ENCODE data around the gene DDX11. TPM values are rescaled to one million over a fixed set of nuclear protein-coding genes. Genes with fewer than 3 reads are reported as not detected.
"Not testable (repeated sequence)": the region's sequence is repeated elsewhere in the genome, so short reads cannot be mapped to it uniquely, and the experiment has no call there.

DDX11 gene
- total RNA-seq, 2 experiments from 2014 or later: 97.0 to 125 TPM

DNA sequence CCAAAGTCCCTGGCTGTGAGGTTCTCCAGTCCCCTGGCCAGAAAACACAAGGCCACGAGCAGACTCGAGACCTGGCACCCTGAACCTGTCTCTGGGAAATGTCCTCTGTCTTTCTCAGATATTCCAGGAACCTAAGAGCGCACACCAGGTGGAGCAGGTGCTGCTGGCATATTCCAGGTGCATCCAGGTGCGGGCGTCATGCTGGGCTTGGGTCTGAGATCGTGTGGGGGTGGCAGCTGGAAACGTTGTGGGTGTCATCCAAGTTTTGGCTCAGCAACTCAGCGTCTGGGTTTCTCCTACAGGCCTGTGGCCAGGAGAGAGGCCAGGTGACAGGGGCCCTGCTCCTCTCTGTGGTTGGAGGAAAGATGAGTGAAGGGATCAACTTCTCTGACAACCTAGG lies 28.5 kb downstream of the DDX11 start:
- H3K4me1 Mint-ChIP-seq; intact Hi-C loops (cut with DNase I, micrococcal nuclease); ATAC-seq; H3K4me3 Mint-ChIP-seq; POLR2A ChIA-PET; DNase-seq; H3K27ac Mint-ChIP-seq; H3K9me3 Mint-ChIP-seq (ENCODE audit: low read depth); H3K27me3 Mint-ChIP-seq; CTCF ChIA-PET: not testable (repeated sequence)
- peaks cover 29% of the 10 kb centered on the region for H3K36me3 Mint-ChIP-seq (ENCODE audit: low read depth)

DNA sequence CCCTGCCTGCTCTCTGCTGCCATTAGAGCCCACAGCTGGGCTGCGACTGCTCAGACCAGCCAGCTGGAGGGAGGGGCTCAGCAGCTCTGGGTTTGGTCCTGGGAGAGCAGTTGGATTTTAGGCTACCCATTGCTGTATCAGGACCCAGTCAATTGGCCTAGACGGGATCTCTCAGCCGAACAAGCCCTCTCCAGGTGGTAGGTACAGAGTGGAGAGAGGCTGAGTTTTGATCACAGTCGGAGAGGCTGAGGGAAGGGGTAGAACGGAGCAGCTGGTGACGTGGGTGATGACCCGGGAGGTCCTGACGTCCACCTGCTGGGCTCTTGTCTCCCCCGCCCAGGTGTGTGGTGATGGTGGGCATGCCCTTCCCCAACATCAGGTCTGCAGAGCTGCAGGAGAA lies 28.9 kb downstream of the DDX11 start:
- DNase-seq; POLR2A ChIA-PET; H3K4me1 Mint-ChIP-seq; H3K4me3 Mint-ChIP-seq; H3K27me3 Mint-ChIP-seq; intact Hi-C loops (cut with DNase I, micrococcal nuclease); H3K27ac Mint-ChIP-seq; H3K9me3 Mint-ChIP-seq (ENCODE audit: low read depth); ATAC-seq; CTCF ChIA-PET: not testable (repeated sequence)
- peaks cover 28% of the 10 kb centered on the region for H3K36me3 Mint-ChIP-seq (ENCODE audit: low read depth)

DNA sequence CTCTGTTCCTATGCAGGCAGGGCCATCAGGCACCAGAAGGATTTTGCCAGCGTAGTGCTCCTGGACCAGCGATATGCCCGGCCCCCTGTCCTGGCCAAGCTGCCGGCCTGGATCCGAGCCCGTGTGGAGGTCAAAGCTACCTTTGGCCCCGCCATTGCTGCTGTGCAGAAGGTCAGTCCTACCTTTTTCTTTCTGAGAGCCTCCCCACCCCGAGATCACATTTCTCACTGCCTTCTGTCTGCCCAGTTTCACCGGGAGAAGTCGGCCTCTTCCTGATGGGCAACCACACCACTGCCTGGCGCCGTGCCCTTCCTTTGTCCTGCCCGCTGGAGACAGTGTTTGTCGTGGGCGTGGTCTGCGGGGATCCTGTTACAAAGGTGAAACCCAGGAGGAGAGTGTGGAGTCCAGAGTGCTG lies 29.9 kb downstream of the DDX11 start:
- H3K4me3 Mint-ChIP-seq; H3K4me1 Mint-ChIP-seq; H3K27ac Mint-ChIP-seq; ATAC-seq; H3K27me3 Mint-ChIP-seq; H3K9me3 Mint-ChIP-seq (ENCODE audit: low read depth); DNase-seq; CTCF ChIA-PET; POLR2A ChIA-PET; intact Hi-C loops (cut with DNase I, micrococcal nuclease): not testable (repeated sequence)
- peaks cover 28% of the 10 kb centered on the region for H3K36me3 Mint-ChIP-seq (ENCODE audit: low read depth)

DNA sequence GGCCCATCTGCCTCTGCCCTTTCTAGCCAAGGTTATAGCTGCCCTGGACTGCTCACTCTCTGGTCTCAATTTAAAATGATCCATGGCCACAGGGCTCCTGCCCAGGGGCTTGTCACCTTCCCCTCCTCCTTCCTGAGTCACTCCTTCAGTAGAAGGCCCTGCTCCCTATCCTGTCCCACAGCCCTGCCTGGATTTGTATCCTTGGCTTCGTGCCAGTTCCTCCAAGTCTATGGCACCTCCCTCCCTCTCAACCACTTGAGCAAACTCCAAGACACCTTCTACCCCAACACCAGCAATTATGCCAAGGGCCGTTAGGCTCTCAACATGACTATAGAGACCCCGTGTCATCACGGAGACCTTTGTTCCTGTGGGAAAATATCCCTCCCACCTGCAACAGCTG lies 30.6 kb downstream of the DDX11 start:
- H3K4me3 Mint-ChIP-seq; H3K9me3 Mint-ChIP-seq (ENCODE audit: low read depth); H3K27ac Mint-ChIP-seq; CTCF ChIA-PET; ATAC-seq; H3K4me1 Mint-ChIP-seq; DNase-seq; POLR2A ChIA-PET; H3K27me3 Mint-ChIP-seq; intact Hi-C loops (cut with DNase I, micrococcal nuclease): not testable (repeated sequence)
- H3K36me3 Mint-ChIP-seq (ENCODE audit: low read depth): peaks cover 25% of the 10 kb centered on the region

DNA sequence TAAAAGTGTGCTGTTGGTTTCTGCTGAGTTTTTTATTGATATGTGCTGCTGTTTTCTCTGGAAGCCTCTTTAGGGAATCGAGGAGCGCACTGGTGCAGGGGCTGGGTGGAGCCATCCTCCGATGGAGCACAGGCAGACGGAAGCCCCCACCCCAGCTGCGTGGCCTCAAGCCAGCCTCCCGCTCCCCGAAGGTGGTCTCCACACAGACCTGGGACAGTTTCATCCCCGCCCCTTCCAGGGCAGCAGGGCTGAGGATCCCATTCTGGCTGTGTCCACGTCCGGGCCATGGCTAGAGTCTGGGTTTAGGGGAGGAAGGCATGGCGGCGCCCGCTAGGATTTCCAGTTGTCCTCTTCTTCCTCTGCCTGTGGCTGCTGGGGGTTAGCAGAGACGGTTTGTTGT lies 31.1 kb downstream of the DDX11 start:
- H3K9me3 Mint-ChIP-seq (ENCODE audit: low read depth); H3K27ac Mint-ChIP-seq; DNase-seq; intact Hi-C loops (cut with DNase I, micrococcal nuclease); H3K4me3 Mint-ChIP-seq; POLR2A ChIA-PET; H3K27me3 Mint-ChIP-seq; H3K4me1 Mint-ChIP-seq; ATAC-seq; CTCF ChIA-PET: not testable (repeated sequence)
- H3K36me3 Mint-ChIP-seq (ENCODE audit: low read depth): peaks cover 24% of the 10 kb centered on the region

DNA sequence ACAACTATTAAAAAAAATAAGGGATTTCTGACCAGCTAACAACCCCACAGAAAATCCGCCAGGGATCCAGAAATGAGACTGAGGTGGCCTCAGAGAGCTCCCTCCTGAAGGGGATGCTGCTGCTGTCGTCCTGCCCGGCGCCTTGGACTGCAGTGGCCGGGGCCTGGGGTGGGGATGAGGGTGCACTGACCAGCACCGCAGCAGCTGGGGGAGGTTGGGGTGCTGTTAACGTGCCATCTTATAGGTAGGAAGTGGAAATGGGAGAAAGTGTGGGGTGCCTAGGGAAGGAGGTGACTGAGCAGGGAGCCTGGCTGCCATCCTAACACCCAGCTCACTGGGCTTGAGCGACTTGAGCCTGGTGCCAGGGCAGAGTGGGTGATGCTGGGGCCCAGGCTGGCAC lies 32.0 kb downstream of the DDX11 start:
- no peaks in the 10 kb centered on the region for H3K9me3 Mint-ChIP-seq (ENCODE audit: low read depth)
- H3K4me3 Mint-ChIP-seq: no peak overlapping the region
- no peaks in the 10 kb centered on the region for H3K4me1 Mint-ChIP-seq
- H3K36me3 Mint-ChIP-seq (ENCODE audit: low read depth): peaks cover 19% of the 10 kb centered on the region
- DNase-seq (no peak), ATAC-seq (no peak)
- peaks cover 2% of the 10 kb centered on the region for H3K27me3 Mint-ChIP-seq
- ChIA-PET POLR2A (interaction anchor here (0.6 kb wide), 1 partner anchor 853 kb away, joined by 3 read pairs; no protein-coding TSS in a partner anchor), CTCF (no interaction called here)
- intact Hi-C loops (cut with DNase I, micrococcal nuclease): no loop called here
- H3K27ac Mint-ChIP-seq: no peak overlapping the region

DNA sequence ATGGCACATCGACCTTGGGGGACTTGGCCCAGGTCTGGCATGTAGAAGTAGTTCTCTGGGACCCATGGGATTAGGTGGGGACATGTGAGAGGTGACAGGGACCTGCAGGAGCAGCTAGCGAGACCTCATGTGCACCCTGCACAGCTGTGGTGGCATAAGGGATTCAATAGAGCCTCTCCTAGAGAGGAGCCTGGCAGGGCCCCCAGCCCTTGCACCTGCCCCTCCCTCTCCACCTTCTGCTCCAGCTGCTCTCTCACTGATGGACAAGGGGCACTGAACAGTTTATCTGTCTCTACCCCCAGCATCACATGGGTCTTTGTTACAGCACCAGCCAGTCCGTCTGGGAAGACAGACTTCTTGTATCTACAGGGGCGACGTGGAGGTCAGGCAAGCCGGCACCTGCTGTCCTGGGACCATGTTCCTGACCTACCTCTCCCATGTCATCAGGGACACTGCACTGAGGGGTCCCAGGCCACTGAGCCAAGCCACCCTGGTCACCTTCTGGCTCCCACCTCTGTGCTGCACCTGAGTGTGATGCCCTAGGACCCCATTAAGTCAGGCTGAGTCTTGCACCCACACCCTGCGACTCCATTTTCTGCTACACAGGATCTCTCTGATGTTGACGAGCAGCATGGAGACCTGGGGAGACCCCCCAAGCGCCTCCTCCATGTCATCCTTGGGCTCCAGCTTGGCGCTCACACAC lies 32.6 kb downstream of the DDX11 start:
- Mint-ChIP-seq H3K4me3 (no peak overlapping the region), H3K4me1 (no peaks in the 10 kb centered on the region), H3K9me3 (ENCODE audit: low read depth) (no peaks in the 10 kb centered on the region), H3K36me3 (ENCODE audit: low read depth) (peaks cover 14% of the 10 kb centered on the region), H3K27me3 (peaks cover 2% of the 10 kb centered on the region), H3K27ac (no peak overlapping the region)
- CTCF ChIA-PET: no interaction called here
- POLR2A ChIA-PET: interaction anchor here (0.6 kb wide), 1 partner anchor 852 kb away, joined by 3 read pairs; no protein-coding TSS in a partner anchor
- ATAC-seq (no peak), DNase-seq (no peak)
- intact Hi-C loops (cut with DNase I, micrococcal nuclease): no loop called here

DNA sequence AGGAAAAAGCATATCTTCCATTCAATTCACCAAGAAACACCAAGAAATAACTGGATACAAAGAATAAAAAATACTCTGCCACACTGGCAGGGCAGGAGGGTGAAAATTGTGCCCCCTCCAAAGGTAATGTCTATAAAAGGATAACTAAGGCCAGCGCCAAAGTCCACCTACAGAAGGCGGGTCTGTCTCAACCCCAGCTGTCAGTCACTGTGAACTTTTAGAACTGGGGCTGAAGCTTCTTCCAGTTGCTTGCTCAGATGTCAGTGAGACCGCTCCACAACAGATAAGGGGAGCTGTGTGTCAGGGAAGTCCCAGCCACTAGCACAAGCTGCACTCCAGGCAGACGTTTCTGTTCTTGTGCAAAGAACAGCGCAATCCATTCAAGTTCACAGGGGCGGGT lies 36.1 kb downstream of the DDX11 start:
- H3K9me3 Mint-ChIP-seq (ENCODE audit: low read depth); CTCF ChIA-PET; H3K27me3 Mint-ChIP-seq; H3K27ac Mint-ChIP-seq; H3K4me3 Mint-ChIP-seq; H3K4me1 Mint-ChIP-seq; H3K36me3 Mint-ChIP-seq (ENCODE audit: low read depth); ATAC-seq; DNase-seq; POLR2A ChIA-PET: not testable (repeated sequence)
- intact Hi-C loops (cut with DNase I, micrococcal nuclease): loop anchor here in 1 of 2 experiments (10.0 kb wide), 2 partner anchors 165 to 525 kb away; no protein-coding TSS in a partner anchor

DNA sequence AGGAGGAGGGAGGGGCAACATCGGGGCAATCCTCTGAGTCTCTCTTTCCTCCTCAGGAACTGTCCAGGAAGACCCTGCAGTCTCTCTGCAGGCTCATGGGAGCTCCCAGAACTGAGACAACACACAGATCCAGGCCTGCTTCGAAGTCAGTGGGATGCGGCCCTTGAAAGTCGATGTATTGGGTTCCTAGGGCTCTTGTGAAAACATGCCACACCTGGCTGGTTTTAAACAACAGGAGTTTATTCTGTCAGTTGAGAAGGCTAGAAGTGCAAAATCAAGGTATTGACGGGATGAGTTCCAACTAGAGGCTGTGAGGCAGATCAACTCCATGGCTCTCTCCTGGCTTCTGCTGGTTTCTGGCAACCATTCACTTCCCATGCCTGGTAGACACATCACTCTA lies 36.6 kb downstream of the DDX11 start:
- H3K27ac Mint-ChIP-seq; CTCF ChIA-PET; H3K4me1 Mint-ChIP-seq; ATAC-seq; POLR2A ChIA-PET; DNase-seq; H3K4me3 Mint-ChIP-seq; H3K9me3 Mint-ChIP-seq (ENCODE audit: low read depth); H3K27me3 Mint-ChIP-seq; H3K36me3 Mint-ChIP-seq (ENCODE audit: low read depth): not testable (repeated sequence)
- intact Hi-C loops (cut with DNase I, micrococcal nuclease): loop anchor here in 1 of 2 experiments (10.0 kb wide), 2 partner anchors 165 to 525 kb away; no protein-coding TSS in a partner anchor

DNA sequence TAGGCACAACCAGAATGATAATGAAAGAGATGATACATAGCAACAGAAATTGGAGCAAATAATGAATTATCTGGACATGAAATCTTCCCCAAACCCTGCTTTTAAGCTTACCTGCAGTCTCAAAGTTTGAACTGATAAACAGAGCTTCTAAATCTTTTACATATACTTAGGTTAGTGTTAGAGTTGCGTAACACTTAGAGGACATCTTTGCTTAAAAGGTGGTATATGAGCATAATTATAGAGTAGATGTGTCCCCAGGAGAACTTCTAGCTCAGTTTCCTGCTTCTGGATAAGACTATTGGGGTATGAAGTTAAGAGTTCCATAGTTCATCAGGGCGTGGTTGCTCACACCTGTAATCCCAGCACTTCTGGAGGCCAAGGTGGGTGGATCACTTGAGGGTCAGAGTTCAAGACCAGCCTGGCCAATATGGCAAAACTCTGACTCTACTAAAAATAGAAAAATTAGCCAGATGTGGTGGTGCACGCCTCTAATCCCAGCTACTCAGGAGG lies 41.5 kb downstream of the DDX11 start:
- DNase-seq; H3K9me3 Mint-ChIP-seq (ENCODE audit: low read depth); H3K36me3 Mint-ChIP-seq (ENCODE audit: low read depth); H3K27ac Mint-ChIP-seq; ATAC-seq; POLR2A ChIA-PET; H3K4me1 Mint-ChIP-seq; H3K4me3 Mint-ChIP-seq: not testable (repeated sequence)
- intact Hi-C loops (cut with DNase I, micrococcal nuclease): loop anchor here (5.0 to 10.0 kb wide), 3 partner anchors 160 to 520 kb away; no protein-coding TSS in a partner anchor
- CTCF ChIA-PET: interaction anchor here (0.6 to 1.5 kb wide), 2 partner anchors 157 to 1043 kb away, joined by 3 to 5 read pairs; no protein-coding TSS in a partner anchor
- peaks cover 12% of the 10 kb centered on the region for H3K27me3 Mint-ChIP-seq

DNA sequence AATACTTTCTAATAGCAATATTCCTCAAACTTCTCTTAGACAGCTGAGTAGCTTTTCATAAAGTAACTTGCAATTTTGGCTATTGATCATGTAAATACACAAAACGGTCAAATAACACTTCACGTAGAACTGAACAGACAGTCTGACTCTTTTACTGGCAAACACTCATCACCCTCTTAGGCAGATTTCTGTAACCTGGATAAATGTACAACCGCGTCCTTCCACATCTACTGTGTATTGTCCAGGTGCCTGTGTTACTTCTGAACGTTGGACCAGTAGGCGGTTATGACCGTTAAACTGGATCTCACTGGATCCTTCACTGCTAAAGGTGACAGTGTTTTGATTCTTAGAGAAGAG lies 43.2 kb downstream of the DDX11 start:
- CTCF ChIA-PET: interaction anchor here (1.3 to 1.4 kb wide), 3 partner anchors 108 to 155 kb away, joined by 3 to 6 read pairs (median 3); no protein-coding TSS in a partner anchor
- POLR2A ChIA-PET: interaction anchor here (0.6 kb wide), 1 partner anchor 8 kb away, joined by 3 read pairs; no protein-coding TSS in a partner anchor
- H3K27ac Mint-ChIP-seq; DNase-seq; H3K36me3 Mint-ChIP-seq (ENCODE audit: low read depth); H3K4me1 Mint-ChIP-seq; H3K9me3 Mint-ChIP-seq (ENCODE audit: low read depth): not testable (repeated sequence)
- H3K4me3 Mint-ChIP-seq: peak overlapping the region; percentile 59
- peak; percentile 11 for ATAC-seq
- intact Hi-C loops (cut with DNase I, micrococcal nuclease): loop anchor here (1.0 to 10.0 kb wide), 4 partner anchors 121 to 518 kb away; no protein-coding TSS in a partner anchor
- peaks cover 15% of the 10 kb centered on the region for H3K27me3 Mint-ChIP-seq
